IMR-90 (cell line): ENCODE data around the gene ECM2. TPM values are rescaled to one million over a fixed set of nuclear protein-coding genes. Genes with fewer than 3 reads are reported as not detected.

Experiments used
- ATAC-seq: fragments of 200-7000 bp; cut with Tn5 transposase; 2 replicates; pipeline ENCODE4 v1.9.1; 2020; ENCODE audit warnings: low read depth, mild to moderate bottlenecking, moderate library complexity
- BruUV-seq: library from RNA; stranded (reverse); fragments of 400-500 nt; replicated peaks from 2 replicates; lab custom pipeline; 2021; lab: Mats Ljungman, UMichigan
- CTCF ChIA-PET: fragments of 300-600 bp; formaldehyde crosslinking; extraction: SDS; loops from one replicate; lab custom pipeline; 2021; ENCODE audit warnings: antibody characterized with exemption; lab: Yijun Ruan, JAX
- POLR2A ChIA-PET: fragments of 300-600 bp; sonication (Branson Sonifier 250); formaldehyde crosslinking; loops from one replicate; lab custom pipeline; 2022; ENCODE audit warnings: antibody characterized with exemption; ENCODE audit not compliant: unreplicated experiment; lab: Charles Lee
- DNase-seq: peaks from one replicate; pipeline ENCODE4 v3.0.0; 2013
- H2AFZ ChIP-seq: replicated peaks from 2 replicates; pipeline ENCODE3; 2013; ENCODE audit warnings: low read length, mild to moderate bottlenecking; ENCODE audit not compliant: poor library complexity
- H2AK5ac ChIP-seq: 2 replicates; pipeline ENCODE4 v1.6.1; 2013; ENCODE audit warnings: low read depth, low read length, inconsistent platforms
- H2AK9ac ChIP-seq: replicated peaks from 2 replicates; pipeline ENCODE3; 2013; ENCODE audit warnings: mild to moderate bottlenecking, low read depth, low read length, moderate library complexity; ENCODE audit not compliant: poor library complexity
- H2BK120ac ChIP-seq: 2 replicates; pipeline ENCODE4 v1.6.1; 2013; ENCODE audit warnings: low read depth, low read length, inconsistent platforms
- H2BK15ac ChIP-seq: 3 replicates; pipeline ENCODE4 v1.6.1; 2013; ENCODE audit warnings: low read depth, low read length, inconsistent platforms
- H2BK20ac ChIP-seq: 2 replicates; pipeline ENCODE4 v1.6.1; 2013; ENCODE audit warnings: low read depth, mild to moderate bottlenecking, inconsistent platforms, low read length, moderate library complexity
- H2BK5ac ChIP-seq: 2 replicates; pipeline ENCODE4 v1.6.1; 2013; ENCODE audit warnings: mild to moderate bottlenecking, low read depth, low read length, inconsistent platforms; ENCODE audit not compliant: poor library complexity, severe bottlenecking
- H3K14ac ChIP-seq: replicated peaks from 2 replicates; pipeline ENCODE4 v1.6.1; 2013; ENCODE audit warnings: low read depth, low read length, inconsistent platforms
- H3K18ac ChIP-seq: 2 replicates; pipeline ENCODE4 v1.6.1; 2013; ENCODE audit warnings: low read depth, low read length, control low read depth
- H3K23ac ChIP-seq: 2 replicates; pipeline ENCODE4 v1.6.1; 2013; ENCODE audit warnings: low read depth, low read length, inconsistent platforms
- H3K27ac ChIP-seq: 2 replicates; pipeline ENCODE4 v1.5.1; 2013; ENCODE audit warnings: mild to moderate bottlenecking, control low read depth, low read length; ENCODE audit not compliant: insufficient read depth
- H3K27me3 ChIP-seq: 2 replicates; pipeline ENCODE4 v1.6.1; 2013; ENCODE audit warnings: low read length; ENCODE audit not compliant: control insufficient read depth, insufficient read depth
- H3K36me3 ChIP-seq: 2 replicates; pipeline ENCODE4 v1.6.1; 2013; ENCODE audit warnings: low read length, mixed read lengths; ENCODE audit not compliant: control insufficient read depth, insufficient read depth
- H3K4ac ChIP-seq: 2 replicates; pipeline ENCODE4 v1.6.1; 2013; ENCODE audit warnings: low read depth, low read length, inconsistent platforms
- H3K4me1 ChIP-seq: 2 replicates; pipeline ENCODE4 v1.6.1; 2013; ENCODE audit warnings: low read length, mixed read lengths; ENCODE audit not compliant: control insufficient read depth, insufficient read depth
- H3K4me2 ChIP-seq: 2 replicates; pipeline ENCODE4 v1.6.1; 2013; ENCODE audit warnings: low read depth, mild to moderate bottlenecking, control low read depth, low read length, moderate library complexity
- H3K4me3 ChIP-seq: 2 replicates; pipeline ENCODE4 v1.5.1; 2013; ENCODE audit warnings: low read depth, mild to moderate bottlenecking, control low read depth, low read length, moderate library complexity; ENCODE audit not compliant: insufficient read depth
- H3K56ac ChIP-seq: 2 replicates; pipeline ENCODE4 v1.6.1; 2013; ENCODE audit warnings: low read length, inconsistent platforms; ENCODE audit not compliant: insufficient read depth; ENCODE audit errors: extremely low read depth
- H3K79me1 ChIP-seq, 2 experiments: 2 replicates each; pipeline ENCODE4 v1.6.1; 2013; ENCODE audit warnings: low read length in 2 of 2, inconsistent platforms in 1 of 2, low read depth in 1 of 2
- H3K9ac ChIP-seq: 2 replicates; pipeline ENCODE4 v1.6.1; 2013; ENCODE audit warnings: low read depth, low read length, control low read depth
- H3K9me1 ChIP-seq: 2 replicates; pipeline ENCODE4 v1.6.1; 2013; ENCODE audit warnings: low read length, inconsistent platforms; ENCODE audit not compliant: insufficient read depth
- H3K9me3 ChIP-seq: 2 replicates; pipeline ENCODE4 v1.6.1; 2013; ENCODE audit warnings: low read length; ENCODE audit not compliant: control insufficient read depth, insufficient read depth
- H4K20me1 ChIP-seq: 2 replicates; pipeline ENCODE4 v1.6.1; 2013; ENCODE audit warnings: low read length, inconsistent platforms; ENCODE audit not compliant: insufficient read depth
- H4K5ac ChIP-seq: 2 replicates; pipeline ENCODE4 v1.6.1; 2013; ENCODE audit warnings: mild to moderate bottlenecking, low read depth, low read length, control low read depth
- H4K8ac ChIP-seq, 2 experiments: 2 replicates each; pipeline ENCODE4 v1.6.1; 2013; ENCODE audit warnings: low read depth in 2 of 2, low read length in 2 of 2, control low read depth in 1 of 2, inconsistent platforms in 1 of 2
- H4K91ac ChIP-seq: 2 replicates; pipeline ENCODE4 v1.6.1; 2013; ENCODE audit warnings: low read depth, low read length, inconsistent platforms; ENCODE audit not compliant: insufficient read depth
- CTCF ChIP-seq: conservative IDR thresholded peaks from 2 replicates; pipeline ENCODE4 v1.5.1; 2012; ENCODE audit warnings: mild to moderate bottlenecking, low read depth, low read length, improper control_type of control experiment
- MAFK ChIP-seq: IDR thresholded peaks from 2 replicates; pipeline ENCODE4 v1.6.1; 2012; ENCODE audit warnings: low read depth, low read length, improper control_type of control experiment
- POLR2A ChIP-seq: IDR thresholded peaks from 2 replicates; pipeline ENCODE4 v1.6.1; 2012; ENCODE audit warnings: mild to moderate bottlenecking, low read depth, low read length
- WGBS, 2 experiments: methylation state at CpG; one replicate each; pipeline versions ENCODE4 v1.1.5 to v1.1.7; 2013; ENCODE audit warnings: missing lambda C conversion rate in 2 of 2; ENCODE audit not compliant: insufficient read length in 1 of 2; ENCODE audit errors: extremely low coverage in 2 of 2; 5-methylcytosine and 5-hydroxymethylcytosine counted together
- dilution Hi-C: fragments of 300-500 bp; cut with HindIII; formaldehyde crosslinking; loops from one replicate; pipeline ENCODE4 v1.14.3; 2018; ENCODE audit warnings: low sequenced_read_pairs; ENCODE audit not compliant: unreplicated experiment
- in situ Hi-C: fragments of 300-500 bp; cut with MboI; formaldehyde crosslinking; loops from 3 replicates; pipeline ENCODE4 v1.14.3; 2019; ENCODE audit warnings: low sequenced_read_pairs, inconsistent platforms, mixed read lengths
- intact Hi-C: fragments of 100-400 bp; cut with micrococcal nuclease; formaldehyde crosslinking; loops from 2 replicates; pipeline ENCODE4 v1.10.0; 2022
- polyA plus RNA-seq, 3 experiments: library from polyadenylated mRNA; depleted of rRNA; stranded (reverse); fragments of >200 nt; gene quantifications; 2 replicates each; pipeline ENCODE4 v1.2.3, GENCODE V29; 2012; ENCODE audit warnings: low replicate concordance in 1 of 3
- total RNA-seq: library from RNA; depleted of rRNA; stranded (reverse); fragments of >200 nt; gene quantifications from 2 replicates; pipeline ENCODE4 v1.2.3, GENCODE V29; 2012

Gene ECM2
- total and polyA plus RNA-seq, 2 of the 4 experiments (the other 2 are of a cell fraction): 0.26 to 0.36 TPM

- ATAC-seq (no peak), DNase-seq (no peak)
- no peak overlapping the region for H4K91ac ChIP-seq
- H4K5ac ChIP-seq: no peak overlapping the region
- no peak overlapping the region for H3K18ac ChIP-seq
- no peaks in the 10 kb centered on the region for H3K27me3 ChIP-seq
- in situ Hi-C loops (no loop called here), dilution Hi-C loops (no loop called here), intact Hi-C loops (no loop called here)
- TF ChIP-seq MAFK (no peak), CTCF (no peak), POLR2A (no peak)
- no peak overlapping the region for H2BK5ac ChIP-seq
- no peaks in the 10 kb centered on the region for H3K79me1 ChIP-seq
- H3K4ac ChIP-seq: no peak overlapping the region
- no CpG with 5 or more reads among the region's 4 CpGs for WGBS, 2 experiments
- H4K8ac ChIP-seq: no peak overlapping the region
- H3K9me3 ChIP-seq: no peaks in the 10 kb centered on the region
- no peak overlapping the region for H3K9ac ChIP-seq
- no peak overlapping the region for H3K4me2 ChIP-seq
- ChIA-PET CTCF (no interaction called here), POLR2A (no interaction called here)
- no peak overlapping the region for H2AFZ ChIP-seq
- peaks cover 6% of the 10 kb centered on the region; the same call in 1 of the 2 replicates for H3K9me1 ChIP-seq
- no peak overlapping the region for H2BK15ac ChIP-seq
- H3K4me1 ChIP-seq: no peaks in the 10 kb centered on the region
- H2BK20ac ChIP-seq: no peak overlapping the region
- no peaks in the 10 kb centered on the region for H4K20me1 ChIP-seq
- H2BK120ac ChIP-seq: no peak overlapping the region
- no peaks in the 10 kb centered on the region for H3K36me3 ChIP-seq
- no peak overlapping the region for H2AK9ac ChIP-seq
- H3K27ac ChIP-seq: no peak overlapping the region
- no peak overlapping the region for H2AK5ac ChIP-seq
- no peak overlapping the region for H3K56ac ChIP-seq
- no TSS peak for BruUV-seq
- H3K4me3 ChIP-seq: no peak overlapping the region
- H3K23ac ChIP-seq: no peak overlapping the region
- no peak overlapping the region for H3K14ac ChIP-seq
Observed at GRCh38 chr9:92457576-92457975, 78.2 kb downstream of the ECM2 start.
